CD8-positive, alpha-beta memory T cell (primary cell): Measurements from ENCODE around the gene ATP8B1. TPM values are rescaled to one million over a fixed set of nuclear protein-coding genes. Genes with fewer than 3 reads are reported as not detected.

Source experiments
- CTCF ChIA-PET: fragments of 350-600 bp; sonication (Branson Sonifier 250); formaldehyde crosslinking; loops from one replicate; lab custom pipeline; 2021; ENCODE audit warnings: antibody characterized with exemption; lab: Charles Lee
- POLR2A ChIA-PET: fragments of 350-600 bp; sonication (Branson Sonifier 250); formaldehyde crosslinking; loops from one replicate; lab custom pipeline; 2021; ENCODE audit warnings: antibody characterized with exemption; lab: Charles Lee
- DNase-seq, 5 donors: peaks; one replicate each; pipeline versions ENCODE4 v3.0.0 to v3.0.0-alpha.2; 2020 to 2022; ENCODE audit warnings: mixed read lengths in 1 of 5
- H3K27ac ChIP-seq: one replicate; pipeline ENCODE4 v1.7.0; 2013; ENCODE audit warnings: low read depth, mild to moderate bottlenecking, low read length, moderate library complexity
- H3K27me3 ChIP-seq: 2 replicates; pipeline ENCODE4 v1.7.0; 2013; ENCODE audit warnings: low read length, mild to moderate bottlenecking; ENCODE audit not compliant: insufficient read depth, poor library complexity, severe bottlenecking
- H3K36me3 ChIP-seq: 2 replicates; pipeline ENCODE4 v1.7.0; 2013; ENCODE audit warnings: mild to moderate bottlenecking, low read length, moderate library complexity; ENCODE audit not compliant: insufficient read depth
- H3K4me1 ChIP-seq: 2 replicates; pipeline ENCODE4 v1.7.0; 2013; ENCODE audit warnings: mild to moderate bottlenecking, low read length, moderate library complexity; ENCODE audit not compliant: insufficient read depth
- H3K4me3 ChIP-seq: 2 replicates; pipeline ENCODE4 v1.7.0; 2013; ENCODE audit warnings: mild to moderate bottlenecking, low read length
- H3K9me3 ChIP-seq: 2 replicates; pipeline ENCODE4 v1.7.0; 2013; ENCODE audit warnings: mild to moderate bottlenecking, low read length
- H3K27ac Mint-ChIP-seq, 8 donors: one replicate each; pipeline ENCODE4 v1.8.0; 2020 to 2021; ENCODE audit warnings: mixed read lengths in 8 of 8, mild to moderate bottlenecking in 6 of 8, inconsistent platforms in 3 of 8, moderate library complexity in 3 of 8
- H3K27me3 Mint-ChIP-seq, 2 donors: one replicate each; pipeline ENCODE4 v1.8.0; 2020 to 2021; ENCODE audit warnings: mixed read lengths in 2 of 2, mild to moderate bottlenecking in 1 of 2, moderate library complexity in 1 of 2
- H3K36me3 Mint-ChIP-seq, 3 donors: one replicate each; pipeline ENCODE4 v1.8.0; 2020 to 2021; ENCODE audit warnings: mixed read lengths in 3 of 3, inconsistent platforms in 1 of 3, mild to moderate bottlenecking in 1 of 3
- H3K4me1 Mint-ChIP-seq, 3 donors: one replicate each; pipeline ENCODE4 v1.8.0; 2020 to 2021; ENCODE audit warnings: mixed read lengths in 3 of 3, inconsistent platforms in 1 of 3, mild to moderate bottlenecking in 1 of 3
- H3K4me3 Mint-ChIP-seq, 7 donors: one replicate each; pipeline ENCODE4 v1.8.0; 2020 to 2021; ENCODE audit warnings: mixed read lengths in 7 of 7, mild to moderate bottlenecking in 6 of 7, moderate library complexity in 4 of 7, inconsistent platforms in 2 of 7
- H3K9me3 Mint-ChIP-seq, 5 donors: one replicate each; pipeline ENCODE4 v1.8.0; 2020 to 2022; ENCODE audit warnings: mixed read lengths in 5 of 5, mild to moderate bottlenecking in 3 of 5, moderate library complexity in 2 of 5, inconsistent platforms in 1 of 5
- polyA plus RNA-seq: library from polyadenylated mRNA; unstranded; fragments of 300-500 nt; fragmentation: Illumina TruSeq; gene quantifications from one replicate; pipeline ENCODE4 v1.2.3, GENCODE V29; 2021
- total RNA-seq, 2 experiments: library from RNA; stranded (reverse); gene quantifications; one replicate each; pipeline ENCODE4 v1.2.3, GENCODE V29; 2021

The ATP8B1 gene
- total and polyA plus RNA-seq, 3 experiments from 2014 or later, result not detected

- Histone ChIP-seq H3K27me3 (no peaks in the 10 kb centered on the region), H3K27ac (no peak overlapping the region), H3K4me1 (no peaks in the 10 kb centered on the region), H3K36me3 (peaks cover 60% of the 10 kb centered on the region), H3K9me3 (no peaks in the 10 kb centered on the region), H3K4me3 (no peak overlapping the region)
- no peaks in the 10 kb centered on the region for H3K9me3 Mint-ChIP-seq
- CTCF ChIA-PET, result interaction anchor here (1.4 kb wide), 1 partner anchor 14 kb away, joined by 3 read pairs; no protein-coding TSS in a partner anchor
- H3K27ac Mint-ChIP-seq, result peak overlapping the region in 1 of 8 donors; percentile 54
- POLR2A ChIA-PET, result no interaction called here
- no peak for DNase-seq
- no peak overlapping the region for H3K4me3 Mint-ChIP-seq
- no peaks in the 10 kb centered on the region for H3K4me1 Mint-ChIP-seq
- peaks cover 3 to 88% (median 24%) of the 10 kb centered on the region in 3 donors for H3K36me3 Mint-ChIP-seq
- H3K27me3 Mint-ChIP-seq, result no peaks in the 10 kb centered on the region
Measured at GRCh38 chr18:57603871-57604270, 199.2 kb downstream of the ATP8B1 start.

Other genes with a start within 250 kb of the ATP8B1 start
- gene FECH, start 216.6 kb downstream of the ATP8B1 start, total RNA-seq, result 10 to 100 TPM; 31.5 to 34.9 TPM
- gene FECH, start 216.6 kb downstream of the ATP8B1 start, polyA plus RNA-seq, result 22.0 TPM
- gene NARS1, start 181.5 kb downstream of the ATP8B1 start, total RNA-seq, result 100 to 1,000 TPM; 113 to 115 TPM
- gene NARS1, start 181.5 kb downstream of the ATP8B1 start, polyA plus RNA-seq, result 60.3 TPM
- 1 to 10 TPM; 3.0 to 4.1 TPM for gene NEDD4L, start 240.9 kb upstream of the ATP8B1 start, total RNA-seq
- gene NEDD4L, start 240.9 kb upstream of the ATP8B1 start, polyA plus RNA-seq, result 1.4 TPM